Dendritic cell treated with granulocyte-macrophage colony-stimulating factor and Interleukin-4, amounts not matched to agents 40 ng/mL and 50 ng/mL, for 4 days (primary cell): ENCODE measurements around the gene FXYD7.

Experiments
- H3K27ac Mint-ChIP-seq: one replicate; pipeline ENCODE4 v1.8.0; 2022; ENCODE audit warnings: mild to moderate bottlenecking, mixed read lengths
- H3K27me3 Mint-ChIP-seq: one replicate; pipeline ENCODE4 v1.8.0; 2022; ENCODE audit warnings: mild to moderate bottlenecking, mixed read lengths
- H3K36me3 Mint-ChIP-seq: one replicate; pipeline ENCODE4 v1.8.0; 2022; ENCODE audit warnings: low read depth, mixed read lengths
- H3K4me1 Mint-ChIP-seq: one replicate; pipeline ENCODE4 v1.8.0; 2022; ENCODE audit warnings: low read depth, mixed read lengths
- H3K4me3 Mint-ChIP-seq: one replicate; pipeline ENCODE4 v1.8.0; 2022; ENCODE audit warnings: mild to moderate bottlenecking, moderate library complexity, mixed read lengths
- H3K9me3 Mint-ChIP-seq: one replicate; pipeline ENCODE4 v1.8.0; 2022; ENCODE audit warnings: mixed read lengths
- intact Hi-C: fragments of 100-400 bp; cut with micrococcal nuclease; formaldehyde crosslinking; loops from one replicate; pipeline ENCODE4 v1.15.0; 2022

The FXYD7 gene

GRCh38 chr19:35105047-35105410, 38.0 kb upstream of the FXYD7 start:
- Mint-ChIP-seq H3K9me3 (no peaks in the 10 kb centered on the region), H3K4me1 (peaks cover 27% of the 10 kb centered on the region), H3K36me3 (no peaks in the 10 kb centered on the region), H3K4me3 (no peak overlapping the region), H3K27me3 (peaks cover 20% of the 10 kb centered on the region), H3K27ac (no peak overlapping the region)
- intact Hi-C loops = no loop called here

GRCh38 chr19:35105411-35106290, 37.4 kb upstream of the FXYD7 start:
- no peak overlapping the region for H3K27ac Mint-ChIP-seq
- H3K27me3 Mint-ChIP-seq = peaks cover 20% of the 10 kb centered on the region
- no peaks in the 10 kb centered on the region for H3K36me3 Mint-ChIP-seq
- intact Hi-C loops = no loop called here
- H3K9me3 Mint-ChIP-seq = no peaks in the 10 kb centered on the region
- H3K4me3 Mint-ChIP-seq = no peak overlapping the region
- peaks cover 30% of the 10 kb centered on the region for H3K4me1 Mint-ChIP-seq

- intact Hi-C loops = no loop called here
- H3K36me3 Mint-ChIP-seq = no peaks in the 10 kb centered on the region
- H3K27me3 Mint-ChIP-seq = peaks cover 20% of the 10 kb centered on the region
- H3K9me3 Mint-ChIP-seq = no peaks in the 10 kb centered on the region
- no peak overlapping the region for H3K4me3 Mint-ChIP-seq
- H3K4me1 Mint-ChIP-seq = peaks cover 34% of the 10 kb centered on the region
- H3K27ac Mint-ChIP-seq = no peak overlapping the region
Observed at GRCh38 chr19:35106291-35106583, 36.8 kb upstream of the FXYD7 start.

GRCh38 chr19:35106898-35107541, 36.0 kb upstream of the FXYD7 start:
- intact Hi-C loops = no loop called here
- Mint-ChIP-seq H3K4me3 (no peak overlapping the region), H3K27me3 (peaks cover 20% of the 10 kb centered on the region), H3K27ac (peak overlapping the region; percentile 76), H3K4me1 (peaks cover 34% of the 10 kb centered on the region), H3K36me3 (no peaks in the 10 kb centered on the region), H3K9me3 (no peaks in the 10 kb centered on the region)

- H3K4me1 Mint-ChIP-seq = peaks cover 34% of the 10 kb centered on the region
- H3K36me3 Mint-ChIP-seq = no peaks in the 10 kb centered on the region
- intact Hi-C loops = no loop called here
- H3K4me3 Mint-ChIP-seq = no peak overlapping the region
- H3K27ac Mint-ChIP-seq = peak overlapping the region; percentile 76
- peaks cover 20% of the 10 kb centered on the region for H3K27me3 Mint-ChIP-seq
- no peaks in the 10 kb centered on the region for H3K9me3 Mint-ChIP-seq
Observed at GRCh38 chr19:35107545-35107944, 35.5 kb upstream of the FXYD7 start.

GRCh38 chr19:35108730-35109129, 34.3 kb upstream of the FXYD7 start:
- intact Hi-C loops = no loop called here
- H3K4me3 Mint-ChIP-seq = no peak overlapping the region
- no peaks in the 10 kb centered on the region for H3K36me3 Mint-ChIP-seq
- peak overlapping the region; percentile 3 for H3K27ac Mint-ChIP-seq
- H3K9me3 Mint-ChIP-seq = no peaks in the 10 kb centered on the region
- H3K27me3 Mint-ChIP-seq = peaks cover 18% of the 10 kb centered on the region
- peaks cover 34% of the 10 kb centered on the region for H3K4me1 Mint-ChIP-seq

GRCh38 chr19:35109395-35110112, 33.5 kb upstream of the FXYD7 start:
- H3K4me3 Mint-ChIP-seq = no peak overlapping the region
- H3K27me3 Mint-ChIP-seq = peaks cover 15% of the 10 kb centered on the region
- H3K9me3 Mint-ChIP-seq = no peaks in the 10 kb centered on the region
- no peaks in the 10 kb centered on the region for H3K36me3 Mint-ChIP-seq
- H3K27ac Mint-ChIP-seq = peak overlapping the region; percentile 60
- intact Hi-C loops = no loop called here
- H3K4me1 Mint-ChIP-seq = peaks cover 41% of the 10 kb centered on the region

- intact Hi-C loops = no loop called here
- Mint-ChIP-seq H3K9me3 (no peaks in the 10 kb centered on the region), H3K27me3 (peaks cover 26% of the 10 kb centered on the region), H3K4me1 (peaks cover 49% of the 10 kb centered on the region), H3K27ac (peak overlapping the region; percentile 19), H3K4me3 (no peak overlapping the region), H3K36me3 (no peaks in the 10 kb centered on the region)
Observed at GRCh38 chr19:35110974-35111373, 32.1 kb upstream of the FXYD7 start.

GRCh38 chr19:35112995-35113688, 29.9 kb upstream of the FXYD7 start:
- Mint-ChIP-seq H3K4me3 (no peak overlapping the region), H3K27ac (no peak overlapping the region), H3K4me1 (peaks cover 46% of the 10 kb centered on the region), H3K9me3 (no peaks in the 10 kb centered on the region), H3K36me3 (no peaks in the 10 kb centered on the region), H3K27me3 (peaks cover 46% of the 10 kb centered on the region)
- intact Hi-C loops = no loop called here

- Mint-ChIP-seq H3K4me1 (peaks cover 48% of the 10 kb centered on the region), H3K36me3 (no peaks in the 10 kb centered on the region), H3K4me3 (peak overlapping the region; percentile 61), H3K9me3 (no peaks in the 10 kb centered on the region), H3K27ac (peak overlapping the region; percentile 72), H3K27me3 (peaks cover 44% of the 10 kb centered on the region)
- intact Hi-C loops = loop anchor here (1.0 kb wide), 1 partner anchor 21 kb away; the partner anchor contains the start of gene LGI4
Observed at GRCh38 chr19:35114353-35115176, 28.5 kb upstream of the FXYD7 start.

GRCh38 chr19:35115177-35115951, 27.7 kb upstream of the FXYD7 start, which contains the start of gene FXYD3:
FXYD3 (plus strand) TSS chr19:35115823; CDS start chr19:35119377, 3,554 bp downstream.
- H3K4me1 Mint-ChIP-seq = peaks cover 50% of the 10 kb centered on the region
- peaks cover 41% of the 10 kb centered on the region for H3K27me3 Mint-ChIP-seq
- intact Hi-C loops = no loop called here
- peak within 1 kb of the TSS; percentile 61 for H3K4me3 Mint-ChIP-seq
- H3K27ac Mint-ChIP-seq = peak within 1 kb of the TSS; percentile 72
- H3K9me3 Mint-ChIP-seq = no peaks in the 10 kb centered on the region
- H3K36me3 Mint-ChIP-seq = no peaks in the 10 kb centered on the region

GRCh38 chr19:35116072-35116801, 26.8 kb upstream of the FXYD7 start:
- no peaks in the 10 kb centered on the region for H3K36me3 Mint-ChIP-seq
- peak overlapping the region; percentile 21 for H3K27ac Mint-ChIP-seq
- intact Hi-C loops = no loop called here
- H3K27me3 Mint-ChIP-seq = peaks cover 41% of the 10 kb centered on the region
- no peaks in the 10 kb centered on the region for H3K9me3 Mint-ChIP-seq
- no peak overlapping the region for H3K4me3 Mint-ChIP-seq
- H3K4me1 Mint-ChIP-seq = peaks cover 54% of the 10 kb centered on the region
